Measurements from ENCODE around the gene HSPA12A.

HSPA12A gene

DNA sequence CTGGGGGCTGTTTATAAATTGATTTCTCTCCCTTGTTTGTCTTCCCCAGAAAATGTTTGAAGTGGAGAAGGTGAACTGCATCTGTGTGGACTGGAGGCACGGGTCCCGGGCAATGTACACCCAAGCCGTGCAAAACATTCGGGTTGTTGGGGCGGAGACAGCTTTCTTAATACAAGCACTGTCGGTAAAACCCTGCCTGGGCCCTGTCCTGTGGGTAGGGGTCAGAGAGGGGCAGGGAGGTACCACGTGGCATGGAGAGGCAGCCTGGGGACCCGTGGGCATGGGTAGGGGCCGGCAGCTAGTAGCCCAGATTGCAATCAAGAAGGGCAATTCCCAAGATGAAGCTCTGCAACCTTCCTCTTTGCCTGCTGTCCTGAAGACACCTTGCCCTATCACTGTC, 115.6 kb downstream of the HSPA12A start:
- intact Hi-C loops (cut with DNase I): no loop called here
- no peak for DNase-seq

DNA sequence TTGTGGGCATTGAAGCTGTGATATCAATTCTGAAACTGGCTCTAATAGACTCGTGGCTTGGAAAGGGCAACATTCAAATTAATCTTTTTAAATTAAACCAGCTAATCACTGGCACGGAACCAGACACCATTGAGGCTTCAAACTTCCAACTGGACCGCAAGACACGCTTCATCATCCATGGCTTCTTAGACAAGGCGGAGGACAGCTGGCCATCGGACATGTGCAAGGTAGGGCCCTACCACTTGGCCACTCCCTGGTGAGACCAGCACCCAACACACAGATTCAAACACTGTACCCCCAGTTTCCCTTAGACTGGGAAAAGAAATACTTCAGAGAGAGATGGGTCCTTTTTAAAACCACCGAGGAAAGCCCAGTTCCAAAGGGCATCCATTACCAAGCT, 116.5 kb downstream of the HSPA12A start:
- DNase-seq: no peak
- intact Hi-C loops (cut with DNase I): no loop called here

DNA sequence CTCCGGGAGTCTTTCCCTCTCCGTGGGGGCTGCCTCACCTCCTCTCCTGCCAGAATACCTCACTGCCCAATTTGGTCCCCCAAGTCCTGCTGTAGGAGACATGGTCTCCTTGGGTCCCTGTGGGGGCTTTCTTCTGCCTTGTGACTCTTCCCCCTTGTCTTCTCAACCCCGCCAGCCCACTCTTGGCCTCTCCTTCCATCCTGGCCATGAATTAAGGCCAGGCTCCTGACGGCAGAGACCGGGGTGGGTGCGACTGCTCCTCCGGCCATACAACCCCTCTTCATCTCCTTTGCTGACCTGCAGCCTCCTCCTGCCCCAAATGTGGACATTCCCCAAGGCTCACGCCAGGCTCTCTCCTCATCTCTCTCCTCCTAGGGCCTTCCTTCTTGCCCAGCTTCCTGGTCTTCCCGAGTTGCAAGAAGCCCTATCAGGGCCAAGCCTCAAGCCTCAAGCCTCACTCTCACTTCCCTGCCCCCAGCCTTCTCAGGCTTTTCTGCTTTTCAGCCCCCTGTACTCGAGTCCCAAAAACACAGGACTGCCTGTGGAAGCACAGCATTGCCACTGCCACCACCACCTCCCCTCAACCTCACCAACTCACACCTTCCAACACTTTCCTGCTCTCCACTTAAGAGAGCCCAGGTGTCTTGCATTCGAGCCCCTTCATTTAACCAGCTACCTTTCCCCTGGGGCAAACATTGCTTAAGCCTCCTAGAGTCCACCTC, 120.3 kb downstream of the HSPA12A start:
- DNase-seq: no peak
- intact Hi-C loops (cut with DNase I): no loop called here

DNA sequence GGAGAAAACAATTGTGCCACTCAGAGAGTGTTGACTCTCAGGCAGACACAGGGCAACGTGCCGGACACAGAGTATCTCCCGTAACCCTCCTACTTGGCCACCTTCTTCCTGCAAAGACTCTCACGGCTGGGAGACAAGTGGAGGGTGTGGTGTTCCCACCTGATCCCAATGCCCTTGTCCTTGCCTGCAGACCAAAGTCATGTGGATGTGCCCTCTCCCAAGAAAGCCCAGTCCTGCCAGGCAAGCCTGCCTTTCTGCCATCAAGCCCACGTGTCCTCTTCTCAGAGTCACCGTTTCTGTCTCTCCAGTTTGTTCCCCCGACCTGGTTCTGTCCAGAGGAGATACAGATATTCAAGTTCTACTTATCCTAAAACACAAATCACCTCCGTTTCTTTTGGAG, 120.9 kb downstream of the HSPA12A start:
- intact Hi-C loops (cut with DNase I): no loop called here

More for the DNA sequence above, 120.9 kb downstream of the HSPA12A start:
- DNase-seq: no peak

Measured in head of caudate nucleus (tissue), 42 donors.